Left lung (tissue), 10 donors: Measurements from ENCODE around the gene PLA2G4F. TPM values are rescaled to one million over a fixed set of nuclear protein-coding genes. Genes with fewer than 3 reads are reported as not detected.

ENCODE experiments used
- ATAC-seq: fragments of 200-7000 bp; cut with Tn5 transposase; one replicate; pipeline ENCODE4 v1.9.1; 2020; ENCODE audit warnings: moderate library complexity
- DNase-seq, 4 donors: peaks; one replicate each; pipeline ENCODE4 v3.0.0-alpha.2; 2013 to 2020
- H3K27ac ChIP-seq, 2 donors: fragments of 200-600 bp; sonication (generic) in 1 of 2; one replicate each; pipeline versions ENCODE4 v1.5.0 to v1.8.0; 2020 to 2021
- H3K27me3 ChIP-seq, 2 donors: fragments of 200-600 bp; sonication (generic) in 1 of 2; one replicate each; pipeline versions ENCODE4 v1.5.0 to v1.8.0; 2020 to 2021
- H3K36me3 ChIP-seq, 2 donors: fragments of 200-600 bp; sonication (generic) in 1 of 2; one replicate each; pipeline versions ENCODE4 v1.5.0 to v1.8.0; 2020 to 2021
- H3K4me1 ChIP-seq, 2 donors: fragments of 200-600 bp; one replicate each; pipeline ENCODE4 v1.8.0; 2021
- H3K4me3 ChIP-seq, 2 donors: fragments of 200-600 bp; sonication (generic) in 1 of 2; one replicate each; pipeline versions ENCODE4 v1.5.0 to v1.8.0; 2020 to 2021; ENCODE audit warnings: mild to moderate bottlenecking in 1 of 2
- H3K9me3 ChIP-seq, 2 donors: fragments of 200-600 bp; sonication (generic) in 1 of 2; one replicate each; pipeline versions ENCODE4 v1.5.0 to v1.8.0; 2020 to 2021
- intact Hi-C, 2 donors: fragments of 100-400 bp; cut with DNase I; formaldehyde crosslinking; loops; one replicate each; pipeline versions ENCODE4 v1.11.2 to v1.14.2; 2022
- polyA plus RNA-seq, 6 donors: library from polyadenylated mRNA; unstranded; fragments of 120-200 nt; gene quantifications; one replicate each; pipeline ENCODE4 v1.2.1, GENCODE V29; 2013; ENCODE audit not compliant: insufficient read length in 6 of 6
- total RNA-seq, 2 donors: library from RNA; stranded (reverse); fragmentation: NEBNext Ultra II Directional; extraction: Animal tissue kit (Norgen Biotek cat#: 25700); gene quantifications; one replicate each; pipeline ENCODE4 v1.2.1, GENCODE V29; 2021
- TF ChIP-seq, protein P1 (sequence below), 2 donors: fragments of 200-600 bp; sonication (generic) in 1 of 2; IDR thresholded peaks; one replicate each; pipeline versions ENCODE4 v1.5.0 to v1.8.0; 2021; ENCODE audit warnings: antibody characterized with exemption in 2 of 2
- donor health status: DM: no; HTN: yes; CAD: no.
- donor health status: DM: no; HTN: no; CAD: no.

The PLA2G4F gene
- total and polyA plus RNA-seq, 8 donors, result 3.1 to 100 (median 12.7) TPM

DNA sequence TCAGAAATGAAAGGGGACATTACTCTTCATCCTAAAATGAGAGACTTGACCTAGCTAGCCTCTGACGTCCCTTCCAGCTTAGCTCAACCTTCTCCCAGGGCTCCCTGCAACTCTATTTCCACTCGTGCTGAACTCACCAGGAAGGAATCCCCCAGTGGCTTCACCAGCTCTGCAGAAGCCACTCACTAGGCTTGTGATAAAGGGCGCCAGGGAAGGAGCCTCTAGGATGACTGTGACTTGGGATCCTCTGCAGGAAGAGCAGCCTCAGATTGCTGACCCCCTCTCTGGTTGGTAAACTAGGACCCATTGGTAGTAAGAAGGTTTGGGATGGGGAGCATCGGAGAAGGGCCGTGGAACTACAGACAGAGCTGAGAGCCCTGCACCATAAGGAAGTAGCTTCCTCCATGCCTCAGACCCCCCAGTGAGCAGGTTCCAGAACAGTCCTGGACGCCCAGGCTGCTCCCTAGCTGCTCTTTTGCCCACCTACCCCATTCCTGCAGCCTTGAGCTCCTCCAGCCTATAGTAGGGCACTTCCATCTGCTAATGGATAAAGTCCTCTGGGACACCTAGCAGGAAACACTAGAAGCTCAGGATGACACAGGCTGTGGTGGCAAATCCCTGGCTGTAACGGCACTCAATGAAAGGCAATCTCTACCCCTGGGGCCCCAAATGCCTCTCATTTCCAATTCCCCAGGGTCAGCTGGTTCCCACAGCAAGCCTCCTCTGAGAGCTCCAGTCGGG, 26.0 kb downstream of the PLA2G4F start:
- intact Hi-C loops, result no loop called here
- no peaks in the 10 kb centered on the region for H3K4me1 ChIP-seq
- no peaks in the 10 kb centered on the region for H3K27me3 ChIP-seq
- H3K4me3 ChIP-seq, result no peak overlapping the region
- no peak overlapping the region for H3K27ac ChIP-seq
- no peak for DNase-seq
- H3K9me3 ChIP-seq, result no peaks in the 10 kb centered on the region
- TF ChIP-seq, protein P1, sequence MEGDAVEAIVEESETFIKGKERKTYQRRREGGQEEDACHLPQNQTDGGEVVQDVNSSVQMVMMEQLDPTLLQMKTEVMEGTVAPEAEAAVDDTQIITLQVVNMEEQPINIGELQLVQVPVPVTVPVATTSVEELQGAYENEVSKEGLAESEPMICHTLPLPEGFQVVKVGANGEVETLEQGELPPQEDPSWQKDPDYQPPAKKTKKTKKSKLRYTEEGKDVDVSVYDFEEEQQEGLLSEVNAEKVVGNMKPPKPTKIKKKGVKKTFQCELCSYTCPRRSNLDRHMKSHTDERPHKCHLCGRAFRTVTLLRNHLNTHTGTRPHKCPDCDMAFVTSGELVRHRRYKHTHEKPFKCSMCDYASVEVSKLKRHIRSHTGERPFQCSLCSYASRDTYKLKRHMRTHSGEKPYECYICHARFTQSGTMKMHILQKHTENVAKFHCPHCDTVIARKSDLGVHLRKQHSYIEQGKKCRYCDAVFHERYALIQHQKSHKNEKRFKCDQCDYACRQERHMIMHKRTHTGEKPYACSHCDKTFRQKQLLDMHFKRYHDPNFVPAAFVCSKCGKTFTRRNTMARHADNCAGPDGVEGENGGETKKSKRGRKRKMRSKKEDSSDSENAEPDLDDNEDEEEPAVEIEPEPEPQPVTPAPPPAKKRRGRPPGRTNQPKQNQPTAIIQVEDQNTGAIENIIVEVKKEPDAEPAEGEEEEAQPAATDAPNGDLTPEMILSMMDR (IDR thresholded peaks at IDR 0.05), result no peak
- no peaks in the 10 kb centered on the region for H3K36me3 ChIP-seq
- no peak for ATAC-seq

DNA sequence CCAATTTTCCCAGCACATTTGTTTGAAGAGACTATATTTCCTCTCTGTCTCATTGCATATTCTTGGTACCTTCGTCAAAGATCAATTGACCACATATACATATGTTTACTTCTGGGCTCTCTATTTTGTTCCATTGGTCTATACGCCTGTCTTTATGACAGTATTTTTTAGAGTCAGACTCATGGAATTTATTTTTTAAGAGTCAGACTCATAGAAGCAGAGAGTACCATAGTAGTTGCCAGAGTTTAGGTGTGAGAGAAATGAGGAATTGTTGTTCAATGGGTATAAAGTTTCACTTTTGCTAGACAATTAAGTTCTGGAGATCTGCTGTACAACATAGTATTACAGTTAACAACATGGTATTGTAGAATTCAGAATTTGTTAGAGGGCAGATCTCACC, 27.1 kb downstream of the PLA2G4F start:
- intact Hi-C loops, result no loop called here
- ATAC-seq, result no peak

DNA sequence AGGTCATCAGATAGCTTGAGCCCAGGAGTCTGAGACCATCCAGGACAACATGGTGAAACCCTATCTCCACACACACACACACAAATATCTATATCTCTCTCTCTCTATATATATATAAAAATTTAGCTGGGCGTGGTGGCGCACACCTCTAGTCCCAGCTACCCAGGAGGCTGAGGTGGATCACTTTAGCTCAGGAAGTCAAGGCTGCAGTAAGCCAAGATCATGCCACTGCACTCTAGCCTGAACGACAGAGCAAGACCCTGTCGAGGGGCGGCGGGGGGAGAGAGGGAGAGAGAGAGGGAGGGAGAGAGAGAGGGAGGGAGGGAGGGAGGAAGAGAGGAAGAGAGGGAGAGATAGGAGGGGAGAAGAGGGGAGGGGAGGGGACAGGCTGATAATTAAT, 28.0 kb downstream of the PLA2G4F start:
- Histone ChIP-seq H3K27me3 (no peaks in the 10 kb centered on the region), H3K4me1 (no peaks in the 10 kb centered on the region), H3K27ac (no peak overlapping the region), H3K4me3 (no peak overlapping the region), H3K36me3 (no peaks in the 10 kb centered on the region), H3K9me3 (no peaks in the 10 kb centered on the region)
- DNase-seq (no peak), ATAC-seq (no peak)
- TF ChIP-seq, protein P1 (IDR thresholded peaks at IDR 0.05), result no peak
- intact Hi-C loops, result no loop called here

More for the DNA sequence above, 27.1 kb downstream of the PLA2G4F start:
- no peaks in the 10 kb centered on the region for H3K27me3 ChIP-seq
- no peaks in the 10 kb centered on the region for H3K4me1 ChIP-seq
- no peak overlapping the region for H3K27ac ChIP-seq
- H3K4me3 ChIP-seq, result no peak overlapping the region
- H3K36me3 ChIP-seq, result no peaks in the 10 kb centered on the region
- TF ChIP-seq, protein P1 (IDR thresholded peaks at IDR 0.05), result no peak
- DNase-seq, result no peak
- H3K9me3 ChIP-seq, result no peaks in the 10 kb centered on the region

DNA sequence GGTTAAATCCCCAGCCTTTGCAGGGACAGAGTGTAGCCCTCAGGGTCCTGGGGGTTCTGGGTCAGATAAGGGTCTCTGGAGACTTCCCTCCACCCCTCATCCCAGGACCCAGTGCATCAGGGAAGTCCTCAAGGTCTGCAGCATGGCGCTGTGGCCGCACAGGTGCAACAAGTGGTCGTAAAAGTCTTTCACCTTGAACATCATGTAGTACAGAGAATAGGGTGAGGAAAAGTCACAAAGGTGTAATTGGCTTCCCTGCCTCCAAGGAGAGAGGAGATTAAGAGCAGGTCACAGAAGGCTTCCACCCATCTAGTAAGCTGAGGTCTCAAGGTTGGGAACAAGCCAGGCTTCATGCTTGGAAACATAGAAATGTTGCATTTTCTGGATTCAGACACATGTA, 32.9 kb downstream of the PLA2G4F start:
- intact Hi-C loops, result no loop called here
- Histone ChIP-seq H3K9me3 (no peaks in the 10 kb centered on the region), H3K4me3 (no peak overlapping the region), H3K27me3 (no peaks in the 10 kb centered on the region), H3K27ac (no peak overlapping the region), H3K36me3 (no peaks in the 10 kb centered on the region), H3K4me1 (peaks cover 0 to 12% of the 10 kb centered on the region in 2 donors)
- no peak for DNase-seq
- TF ChIP-seq, protein P1 (IDR thresholded peaks at IDR 0.05), result no peak
- ATAC-seq, result no peak

DNA sequence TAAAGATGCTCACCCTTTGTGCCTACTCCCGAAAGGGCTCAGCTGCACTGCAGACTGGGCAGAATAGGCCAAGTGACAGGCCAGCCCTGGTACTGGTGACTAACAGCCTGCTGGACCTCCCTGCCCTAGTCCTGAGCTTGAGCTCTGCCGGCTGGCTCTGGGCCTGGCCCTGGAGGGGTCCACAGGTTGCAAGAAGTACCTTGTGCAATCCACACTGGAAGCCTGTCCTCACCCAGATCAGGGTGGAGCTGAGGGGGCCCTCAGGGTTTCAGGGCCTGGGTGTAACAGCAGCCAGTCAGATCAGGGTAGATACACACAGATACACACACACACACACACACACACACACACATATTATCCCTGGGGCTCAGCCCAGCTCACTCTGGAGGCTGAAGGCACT, 34.8 kb downstream of the PLA2G4F start:
- H3K27ac ChIP-seq, result no peak overlapping the region
- no peaks in the 10 kb centered on the region for H3K27me3 ChIP-seq
- H3K9me3 ChIP-seq, result no peaks in the 10 kb centered on the region
- intact Hi-C loops, result no loop called here
- peak; percentile 97 for ATAC-seq
- H3K36me3 ChIP-seq, result no peaks in the 10 kb centered on the region
- TF ChIP-seq, protein P1 (IDR thresholded peaks at IDR 0.05), result no peak
- no peak overlapping the region for H3K4me3 ChIP-seq
- peaks cover 0 to 12% of the 10 kb centered on the region in 2 donors for H3K4me1 ChIP-seq
- peak in 2 of 4 donors; percentile 78 to 82 for DNase-seq
